ENCODE results near the gene TXNIP.

The TXNIP gene

GRCh38 chr1:145963265-145964019 lies 32.9 kb downstream of the TXNIP start:
- DNase-seq (ENCODE audit: low spot score) = no peak

GRCh38 chr1:145962157-145963102 lies 33.9 kb downstream of the TXNIP start:
- DNase-seq (ENCODE audit: low spot score) = no peak

GRCh38 chr1:145961425-145962156 lies 34.8 kb downstream of the TXNIP start:
- DNase-seq (ENCODE audit: low spot score) = no peak

GRCh38 chr1:145961109-145961424 lies 35.3 kb downstream of the TXNIP start:
- no peak for DNase-seq (ENCODE audit: low spot score)

- peak; percentile 82 for DNase-seq (ENCODE audit: low spot score)
Observed at GRCh38 chr1:145960468-145961108, 35.8 kb downstream of the TXNIP start.

- no peak for DNase-seq (ENCODE audit: low spot score)
Observed at GRCh38 chr1:145959957-145960467, 36.4 kb downstream of the TXNIP start.

- no peak for DNase-seq (ENCODE audit: low spot score)
Observed at GRCh38 chr1:145959333-145959732, 37.0 kb downstream of the TXNIP start.

GRCh38 chr1:145958734-145959133 lies 37.6 kb downstream of the TXNIP start:
- no peak for DNase-seq (ENCODE audit: low spot score)

- peak; percentile 95 for DNase-seq (ENCODE audit: low spot score)
Observed at GRCh38 chr1:145957443-145958319, 38.7 kb downstream of the TXNIP start, which contains the start of gene LIX1L. TSS of gene LIX1L (minus strand) at chr1:145958017. CDS start at chr1:145957927, 90 bp downstream.

- DNase-seq (ENCODE audit: low spot score) = no peak
Observed at GRCh38 chr1:145956781-145957442, 39.5 kb downstream of the TXNIP start.

- no peak for DNase-seq (ENCODE audit: low spot score)
Observed at GRCh38 chr1:145956361-145956760, 40.0 kb downstream of the TXNIP start.

- no peak for DNase-seq (ENCODE audit: low spot score)
Observed at GRCh38 chr1:145955436-145955835, 40.9 kb downstream of the TXNIP start.

- DNase-seq (ENCODE audit: low spot score) = no peak
Observed at GRCh38 chr1:145953861-145954260, 42.5 kb downstream of the TXNIP start.

GRCh38 chr1:145952903-145953302 lies 43.5 kb downstream of the TXNIP start:
- DNase-seq (ENCODE audit: low spot score) = no peak

- DNase-seq (ENCODE audit: low spot score) = no peak
Observed at GRCh38 chr1:145951526-145951925, 44.9 kb downstream of the TXNIP start.

GRCh38 chr1:145949219-145949618 lies 47.2 kb downstream of the TXNIP start:
- DNase-seq (ENCODE audit: low spot score) = no peak

GRCh38 chr1:145947551-145947950 lies 48.8 kb downstream of the TXNIP start:
- peak; percentile 72 for DNase-seq (ENCODE audit: low spot score)

- no peak for DNase-seq (ENCODE audit: low spot score)
Observed at GRCh38 chr1:145946477-145946986, 49.8 kb downstream of the TXNIP start.

- DNase-seq (ENCODE audit: low spot score) = no peak
Observed at GRCh38 chr1:145944532-145944931, 51.8 kb downstream of the TXNIP start.

- no peak for DNase-seq (ENCODE audit: low spot score)
Observed at GRCh38 chr1:145942871-145943270, 53.5 kb downstream of the TXNIP start.

All from iPS-NIHi11 (cell line).